Adrenal gland (tissue), 5 donors: ENCODE measurements around the gene SLC47A2.

Experiments used
- POLR2A ChIP-seq, 2 donors: fragments of 450-650 bp; IDR thresholded peaks; one replicate each; pipeline ENCODE4 v1.6.1; 2017; ENCODE audit warnings: antibody characterized with exemption in 2 of 2, mild to moderate bottlenecking in 2 of 2, moderate library complexity in 1 of 2
- TF ChIP-seq, protein P1 (sequence below), 6 experiments: fragments of 450-650 bp in 4 of 6; fragments of 200-600 bp in 2 of 6; sonication (generic) in 1 of 6; IDR thresholded peaks; 1 replicate in 5 of 6; 2 replicates in 1 of 6; pipeline versions ENCODE4 v1.5.1 to v1.8.0; 2016 to 2021; ENCODE audit warnings: antibody characterized with exemption in 6 of 6, mild to moderate bottlenecking in 2 of 6, moderate library complexity in 1 of 6
- donor health status: DM: no; HTN: no; CAD: no.

DNA sequence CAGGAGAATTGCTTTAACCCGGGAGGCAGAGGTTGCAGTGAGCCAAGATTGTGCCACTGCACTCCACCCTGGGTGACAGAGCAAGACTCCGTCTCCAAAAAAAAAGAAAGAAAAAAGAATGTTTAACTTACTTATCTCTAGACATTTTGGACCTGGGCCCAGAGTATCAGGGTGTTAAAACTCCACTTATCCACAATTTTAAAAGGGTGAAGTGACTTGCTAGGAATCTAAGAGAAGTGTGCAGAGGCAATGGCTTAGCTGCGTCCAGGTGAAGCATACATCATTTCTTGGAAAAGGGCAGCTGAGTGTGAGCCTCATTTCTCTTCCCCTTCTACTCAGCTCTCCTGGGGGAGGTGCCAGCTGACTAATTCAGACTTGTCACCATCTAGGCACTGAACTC is 42.8 kb downstream of the SLC47A2 start:
- TF ChIP-seq, protein P1, sequence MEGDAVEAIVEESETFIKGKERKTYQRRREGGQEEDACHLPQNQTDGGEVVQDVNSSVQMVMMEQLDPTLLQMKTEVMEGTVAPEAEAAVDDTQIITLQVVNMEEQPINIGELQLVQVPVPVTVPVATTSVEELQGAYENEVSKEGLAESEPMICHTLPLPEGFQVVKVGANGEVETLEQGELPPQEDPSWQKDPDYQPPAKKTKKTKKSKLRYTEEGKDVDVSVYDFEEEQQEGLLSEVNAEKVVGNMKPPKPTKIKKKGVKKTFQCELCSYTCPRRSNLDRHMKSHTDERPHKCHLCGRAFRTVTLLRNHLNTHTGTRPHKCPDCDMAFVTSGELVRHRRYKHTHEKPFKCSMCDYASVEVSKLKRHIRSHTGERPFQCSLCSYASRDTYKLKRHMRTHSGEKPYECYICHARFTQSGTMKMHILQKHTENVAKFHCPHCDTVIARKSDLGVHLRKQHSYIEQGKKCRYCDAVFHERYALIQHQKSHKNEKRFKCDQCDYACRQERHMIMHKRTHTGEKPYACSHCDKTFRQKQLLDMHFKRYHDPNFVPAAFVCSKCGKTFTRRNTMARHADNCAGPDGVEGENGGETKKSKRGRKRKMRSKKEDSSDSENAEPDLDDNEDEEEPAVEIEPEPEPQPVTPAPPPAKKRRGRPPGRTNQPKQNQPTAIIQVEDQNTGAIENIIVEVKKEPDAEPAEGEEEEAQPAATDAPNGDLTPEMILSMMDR (IDR thresholded peaks at IDR 0.05), result no peak
- no peak for TF ChIP-seq POLR2A (IDR thresholded peaks at IDR 0.05)
